Epithelial cell of esophagus (primary cell): ENCODE measurements around the gene RGL2.
A peak's percentile ranks its signal among the peaks of the same experiment; 100 is the strongest.
"Not testable (repeated sequence)": the region's sequence is repeated elsewhere in the genome, so short reads cannot be mapped to it uniquely, and the experiment has no call there.

Experiments
- DNase-seq: peaks from one replicate; pipeline ENCODE4 v3.0.0; 2010; ENCODE audit warnings: low read depth
- H3K4me3 ChIP-seq: 2 replicates; pipeline ENCODE4 v1.5.1; 2011; ENCODE audit warnings: mild to moderate bottlenecking, low read length, control low read depth
- CTCF ChIP-seq: IDR thresholded peaks from 2 replicates; pipeline ENCODE4 v1.5.1; 2011; ENCODE audit warnings: low read depth, mild to moderate bottlenecking, low read length, control low read depth, inconsistent platforms; ENCODE audit not compliant: insufficient read depth; ENCODE audit errors: missing control alignments

RGL2 gene

GRCh38 chr6:33290459-33290858, 8.3 kb downstream of the RGL2 start:
- H3K4me3 ChIP-seq, result peak overlapping the region; percentile 97
- no peak for TF ChIP-seq CTCF
- DNase-seq, result no peak

GRCh38 chr6:33289784-33290315, 8.9 kb downstream of the RGL2 start:
- TF ChIP-seq CTCF, result no peak
- no peak for DNase-seq
- H3K4me3 ChIP-seq, result peak overlapping the region; percentile 97

GRCh38 chr6:33288921-33289783, 9.6 kb downstream of the RGL2 start, which contains the start of the genes PFDN6 and WDR46:
TSS of gene PFDN6 (plus strand) at chr6:33289601. CDS start at chr6:33289857, 256 bp downstream.
TSS of gene WDR46 (minus strand) at chr6:33289239. CDS start at chr6:33289170, 69 bp downstream.
- H3K4me3 ChIP-seq, result peak within 1 kb of the TSS; percentile 97
- no peak for TF ChIP-seq CTCF
- DNase-seq, result peak; percentile 91

- peak overlapping the region; percentile 97 for H3K4me3 ChIP-seq
- no peak for DNase-seq
- TF ChIP-seq CTCF, result no peak
These were observed 10.4 kb downstream of the RGL2 start for GRCh38 chr6:33288141-33288920.

- TF ChIP-seq CTCF, result no peak
- DNase-seq, result no peak
- H3K4me3 ChIP-seq, result no peak overlapping the region
These were observed 11.5 kb downstream of the RGL2 start for GRCh38 chr6:33286946-33287914.

GRCh38 chr6:33285214-33285613, 13.5 kb downstream of the RGL2 start:
- not testable (repeated sequence) for DNase-seq

More at GRCh38 chr6:33285214-33285613, 13.5 kb downstream of the RGL2 start:
- not testable (repeated sequence) for H3K4me3 ChIP-seq
